Right cardiac atrium (tissue), 5 donors: Measurements from ENCODE around the gene RAPGEF4. TPM values are rescaled to one million over a fixed set of nuclear protein-coding genes. Genes with fewer than 3 reads are reported as not detected.
A peak's percentile ranks its signal among the peaks of the same experiment; 100 is the strongest.

Source experiments
- ATAC-seq, 2 donors: fragments of 200-7000 bp; cut with Tn5 transposase; one replicate each; pipeline versions ENCODE4 v1.8.0 to v1.9.1; 2020; ENCODE audit warnings: moderate library complexity in 2 of 2, mild to moderate bottlenecking in 1 of 2
- DNase-seq, 3 donors: peaks; one replicate each; pipeline ENCODE4 v3.0.0-alpha.2; 2020
- H3K27ac ChIP-seq: one replicate; pipeline ENCODE4 v1.5.1; 2013; ENCODE audit warnings: mild to moderate bottlenecking, low read length, control low read depth, moderate library complexity
- H3K27me3 ChIP-seq: one replicate; pipeline ENCODE4 v1.6.1; 2013; ENCODE audit not compliant: control insufficient read depth, insufficient read depth
- H3K4me1 ChIP-seq: one replicate; pipeline ENCODE4 v1.6.1; 2013; ENCODE audit warnings: low read length; ENCODE audit not compliant: control insufficient read depth, insufficient read depth
- H3K4me3 ChIP-seq: one replicate; pipeline ENCODE4 v1.5.1; 2013; ENCODE audit warnings: low read length, control low read depth
- H3K9me3 ChIP-seq: one replicate; pipeline ENCODE4 v1.6.1; 2013; ENCODE audit warnings: low read length; ENCODE audit not compliant: control insufficient read depth
- WGBS: extraction: QIAGEN DNeasy Blood & Tissue Kit; methylation state at CpG from one replicate; pipeline ENCODE4 v1.1.7; 2013; 5-methylcytosine and 5-hydroxymethylcytosine counted together
- intact Hi-C, 4 donors: fragments of 100-400 bp; cut with DNase I; formaldehyde crosslinking; loops; one replicate each; pipeline versions ENCODE4 v1.11.0 to v1.14.0; 2022 to 2023
- polyA plus RNA-seq: library from polyadenylated mRNA; stranded (reverse); fragments of 200-250 nt; gene quantifications from one replicate; pipeline ENCODE4 v1.2.3, GENCODE V29; 2013
- total RNA-seq, 4 donors: library from RNA; stranded (reverse); fragmentation: NEBNext Ultra II Directional; extraction: Animal tissue kit (Norgen Biotek cat#: 25700); gene quantifications; one replicate each; pipeline ENCODE4 v1.2.1, GENCODE V29; 2021
- donor health status: healthy with polysubstance abuse.
- donor health status: DM: no; HTN: yes; CAD: no.
- donor health status: DM: no; HTN: no; CAD: no.
- donor health status: DM: no; HTN: yes; CAD: no; lungs with severe emphysema.
- donor health status: DM: yes; HTN: yes; CAD: no.

The RAPGEF4 gene
- total and polyA plus RNA-seq, 5 donors: 5.9 to 11.3 (median 8.8) TPM

DNA sequence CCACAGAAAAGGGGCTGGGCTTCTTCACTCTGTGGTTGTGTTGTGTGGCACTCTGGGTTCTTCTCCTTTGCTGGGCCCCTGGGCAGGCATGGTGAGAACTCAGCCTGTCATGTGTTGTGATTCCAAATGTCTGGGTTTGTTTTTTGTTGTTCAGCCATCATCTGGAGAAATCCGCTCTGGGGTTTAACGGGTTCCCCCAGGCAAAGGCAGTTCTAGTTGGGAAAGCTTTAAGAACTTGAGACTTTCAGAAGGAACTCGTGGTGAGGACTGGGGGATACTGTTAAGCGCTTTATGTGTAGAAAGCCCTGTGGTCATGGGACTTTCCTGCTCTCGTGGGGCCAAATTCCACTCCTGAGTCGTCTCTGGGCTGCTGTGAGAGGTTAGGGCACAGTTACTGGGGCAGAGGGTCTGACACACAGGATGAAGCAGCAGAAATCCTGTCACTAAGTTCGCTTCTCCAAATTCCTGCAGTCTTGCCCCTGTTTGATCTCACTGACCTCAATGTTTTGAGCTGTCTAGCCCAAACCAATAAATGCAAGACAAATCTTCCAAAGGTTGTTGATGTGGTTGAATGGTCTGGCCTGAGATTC lies 87.7 kb downstream of the RAPGEF4 start:
- no peaks in the 10 kb centered on the region for H3K27me3 ChIP-seq
- no peak overlapping the region for H3K4me3 ChIP-seq
- DNase-seq (no peak), ATAC-seq (no peak)
- 74% methylated on average over 7 of the region's 7 CpGs for WGBS
- no peak overlapping the region for H3K27ac ChIP-seq
- no peaks in the 10 kb centered on the region for H3K4me1 ChIP-seq
- H3K9me3 ChIP-seq: no peaks in the 10 kb centered on the region
- intact Hi-C loops: loop anchor here in 1 of 4 donors (5.0 kb wide), 1 partner anchor 39 kb away; no protein-coding TSS in a partner anchor

DNA sequence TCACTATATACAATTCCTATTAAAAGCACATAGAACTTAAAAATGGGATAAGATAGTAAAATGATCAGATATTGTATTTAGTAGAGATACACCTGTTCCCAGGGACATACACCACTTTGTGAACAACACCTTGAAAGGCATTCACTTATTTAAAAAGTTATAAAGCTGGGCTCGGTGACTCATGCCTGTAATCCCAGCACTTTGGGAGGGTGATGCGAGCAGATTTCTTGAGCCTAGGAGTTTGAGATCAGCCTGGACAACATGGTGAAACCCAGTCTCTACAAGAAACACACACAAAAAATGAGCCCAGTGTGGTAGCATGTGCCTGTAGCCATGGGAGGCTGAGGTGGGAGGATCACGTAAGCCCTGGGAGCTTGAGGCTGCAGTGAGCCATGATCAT lies 90.9 kb downstream of the RAPGEF4 start:
- ATAC-seq: no peak
- no peaks in the 10 kb centered on the region for H3K9me3 ChIP-seq
- H3K27ac ChIP-seq: no peak overlapping the region
- H3K4me3 ChIP-seq: no peak overlapping the region
- WGBS: 98% methylated on average over 3 of the region's 3 CpGs
- DNase-seq: no peak
- H3K27me3 ChIP-seq: no peaks in the 10 kb centered on the region
- intact Hi-C loops: no loop called here
- no peaks in the 10 kb centered on the region for H3K4me1 ChIP-seq

- Histone ChIP-seq H3K27me3 (no peaks in the 10 kb centered on the region), H3K4me1 (no peaks in the 10 kb centered on the region), H3K9me3 (no peaks in the 10 kb centered on the region), H3K27ac (no peak overlapping the region), H3K4me3 (no peak overlapping the region)
- ATAC-seq (no peak), DNase-seq (no peak)
- intact Hi-C loops: no loop called here
- WGBS: 55% methylated on average over 7 of the region's 7 CpGs
These were observed 93.6 kb downstream of the RAPGEF4 start for GRCh38 chr2:172829229-172829628.

DNA sequence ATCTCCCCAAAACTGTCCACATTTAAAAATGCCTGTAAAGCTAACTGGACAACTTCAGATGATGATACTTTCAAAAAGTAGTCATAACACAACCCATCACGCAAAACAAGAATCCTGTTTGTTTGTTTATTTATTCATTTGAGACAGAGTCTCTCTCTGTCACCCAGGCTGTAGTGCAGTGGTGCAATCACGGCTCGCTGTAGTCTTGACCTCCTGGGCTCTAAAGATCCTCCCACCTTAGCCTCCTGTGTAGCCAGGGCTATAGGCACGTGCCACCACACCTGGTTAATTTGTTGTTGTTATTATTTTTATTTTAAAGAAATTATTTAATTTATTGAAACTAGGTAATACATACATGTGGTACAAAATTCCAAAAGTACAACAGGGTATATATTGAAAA lies 94.8 kb downstream of the RAPGEF4 start:
- WGBS: 95% methylated on average over 4 of the region's 4 CpGs
- DNase-seq (no peak), ATAC-seq (no peak)
- Histone ChIP-seq H3K9me3 (no peaks in the 10 kb centered on the region), H3K27ac (no peak overlapping the region), H3K4me1 (peaks cover 2% of the 10 kb centered on the region), H3K27me3 (no peaks in the 10 kb centered on the region), H3K4me3 (no peak overlapping the region)
- intact Hi-C loops: no loop called here

GRCh38 chr2:172833898-172834297 lies 98.3 kb downstream of the RAPGEF4 start:
- Histone ChIP-seq H3K27me3 (no peaks in the 10 kb centered on the region), H3K4me1 (peaks cover 2% of the 10 kb centered on the region), H3K27ac (no peak overlapping the region), H3K9me3 (no peaks in the 10 kb centered on the region), H3K4me3 (no peak overlapping the region)
- no peak for DNase-seq
- ATAC-seq: peak; percentile 82 to 91
- 35% methylated on average over 2 of the region's 2 CpGs for WGBS
- intact Hi-C loops: no loop called here

DNA sequence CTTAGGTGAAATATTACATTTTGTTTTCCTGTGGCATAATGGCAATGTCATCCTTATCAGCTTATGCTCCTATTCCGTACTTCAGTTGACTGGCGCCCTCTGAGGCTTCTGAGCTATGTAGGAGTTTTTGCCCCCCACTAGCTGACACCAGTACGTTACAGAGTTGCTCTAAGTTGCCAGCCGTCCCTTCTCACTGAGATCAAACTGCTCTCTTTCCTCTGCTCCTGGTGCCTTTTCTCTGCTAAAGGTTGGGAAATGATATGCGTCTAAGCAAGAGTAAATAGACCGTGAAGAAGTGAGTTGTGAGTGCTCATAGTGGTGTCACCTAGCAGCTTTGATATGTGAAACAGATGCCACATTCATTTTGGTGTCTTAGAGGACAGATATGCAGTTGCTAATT lies 99.2 kb downstream of the RAPGEF4 start:
- no peak for DNase-seq
- ATAC-seq: no peak
- WGBS: 87% methylated on average over 6 of the region's 6 CpGs
- H3K27ac ChIP-seq: peak overlapping the region; percentile 17
- H3K27me3 ChIP-seq: no peaks in the 10 kb centered on the region
- intact Hi-C loops: no loop called here
- H3K4me1 ChIP-seq: peaks cover 2% of the 10 kb centered on the region
- no peaks in the 10 kb centered on the region for H3K9me3 ChIP-seq
- no peak overlapping the region for H3K4me3 ChIP-seq

DNA sequence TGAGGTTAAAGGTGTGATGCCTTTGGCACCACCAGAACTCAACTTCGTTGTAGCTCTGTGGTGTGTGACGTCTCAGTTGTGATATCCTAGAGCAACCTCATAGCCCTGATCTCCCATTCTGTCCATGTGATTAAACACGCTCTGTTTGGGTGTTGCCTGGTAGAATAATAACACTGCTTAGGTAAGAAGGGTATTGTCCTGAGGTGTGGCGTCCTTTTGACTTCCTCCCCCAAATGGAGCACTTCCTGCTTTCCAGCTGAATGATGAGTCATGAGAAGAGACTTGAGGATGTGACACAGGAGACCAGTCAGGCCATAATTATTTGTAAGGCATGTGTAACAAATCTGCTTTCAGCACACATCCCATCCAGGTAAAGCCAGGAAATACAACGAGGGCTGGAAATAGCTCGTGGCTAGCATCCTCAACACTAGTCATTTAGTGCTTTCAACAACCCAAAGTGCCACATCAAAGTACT lies 100.7 kb downstream of the RAPGEF4 start:
- Histone ChIP-seq H3K27me3 (no peaks in the 10 kb centered on the region), H3K4me1 (peaks cover 2% of the 10 kb centered on the region), H3K9me3 (no peaks in the 10 kb centered on the region), H3K27ac (peak overlapping the region; percentile 56), H3K4me3 (no peak overlapping the region)
- DNase-seq (no peak), ATAC-seq (peak; percentile 85 to 98)
- intact Hi-C loops: no loop called here
- 58% methylated on average over 6 of the region's 6 CpGs for WGBS

- Histone ChIP-seq H3K9me3 (no peaks in the 10 kb centered on the region), H3K27ac (no peak overlapping the region), H3K4me3 (no peak overlapping the region), H3K4me1 (peaks cover 2% of the 10 kb centered on the region), H3K27me3 (no peaks in the 10 kb centered on the region)
- intact Hi-C loops: no loop called here
- DNase-seq: no peak
- no peak for ATAC-seq
These were observed 101.2 kb downstream of the RAPGEF4 start for GRCh38 chr2:172836827-172837226.

DNA sequence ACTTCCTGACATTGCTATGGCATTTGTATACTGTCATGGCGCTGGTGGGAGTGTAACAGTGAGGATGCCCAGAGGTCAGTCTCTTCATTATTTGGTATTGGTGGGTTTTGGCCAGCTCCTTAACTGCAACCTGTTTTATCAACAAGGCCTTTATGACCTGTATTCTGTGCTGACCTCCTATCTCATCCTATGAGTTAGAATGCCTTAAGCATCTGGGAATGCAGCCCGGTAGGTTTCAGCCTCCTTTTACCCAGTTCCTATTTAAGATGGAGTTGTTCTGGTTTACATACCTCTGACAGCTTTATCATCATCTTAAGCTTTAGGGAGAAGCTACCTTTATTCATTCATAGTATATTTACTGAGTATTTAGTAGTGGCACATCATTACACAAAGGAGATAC lies 103.8 kb downstream of the RAPGEF4 start:
- H3K27ac ChIP-seq: no peak overlapping the region
- ATAC-seq (no peak), DNase-seq (no peak)
- no peaks in the 10 kb centered on the region for H3K9me3 ChIP-seq
- peaks cover 9% of the 10 kb centered on the region for H3K4me1 ChIP-seq
- no peaks in the 10 kb centered on the region for H3K27me3 ChIP-seq
- WGBS: 90% methylated on average over 2 of the region's 2 CpGs
- intact Hi-C loops: no loop called here
- no peak overlapping the region for H3K4me3 ChIP-seq

DNA sequence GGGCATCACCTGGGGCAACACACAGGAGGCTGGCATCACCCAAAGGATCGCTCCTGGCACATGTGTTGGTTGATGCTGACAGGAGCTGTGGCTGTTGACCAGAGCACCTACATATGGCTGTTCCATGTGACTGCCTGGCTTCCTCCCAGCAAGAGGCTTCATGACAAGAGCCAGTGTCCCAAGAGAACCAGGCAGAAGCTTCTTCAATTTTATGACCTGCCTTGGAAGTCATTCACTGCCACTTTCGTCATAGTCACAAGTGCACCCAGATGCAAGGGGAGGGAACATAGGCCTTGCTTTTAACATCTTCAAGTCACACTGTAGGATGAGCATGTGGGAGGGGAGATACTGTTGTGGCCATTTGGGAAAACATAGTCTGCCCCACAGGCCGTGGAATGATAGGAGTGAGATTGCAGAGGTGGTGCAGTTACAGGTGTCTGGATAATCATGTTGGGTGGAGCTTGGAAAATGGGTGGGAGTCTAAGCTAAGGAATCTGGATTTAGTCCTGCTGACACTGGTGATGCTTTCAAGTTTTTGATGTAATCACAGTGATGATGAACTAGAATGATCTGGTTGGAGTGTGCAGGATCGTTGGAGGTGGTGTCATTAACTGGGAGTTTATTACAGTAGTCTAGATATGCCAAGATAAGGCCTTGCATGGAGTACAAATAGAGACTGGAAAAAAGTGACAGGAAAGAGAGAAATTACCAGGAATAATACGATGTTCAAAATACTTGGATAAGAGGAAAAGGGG lies 107.0 kb downstream of the RAPGEF4 start:
- ATAC-seq (no peak), DNase-seq (no peak)
- WGBS: 70% methylated on average over 5 of the region's 5 CpGs
- H3K9me3 ChIP-seq: no peaks in the 10 kb centered on the region
- H3K27ac ChIP-seq: no peak overlapping the region
- H3K4me3 ChIP-seq: no peak overlapping the region
- H3K4me1 ChIP-seq: peaks cover 12% of the 10 kb centered on the region
- H3K27me3 ChIP-seq: no peaks in the 10 kb centered on the region
- intact Hi-C loops: no loop called here

DNA sequence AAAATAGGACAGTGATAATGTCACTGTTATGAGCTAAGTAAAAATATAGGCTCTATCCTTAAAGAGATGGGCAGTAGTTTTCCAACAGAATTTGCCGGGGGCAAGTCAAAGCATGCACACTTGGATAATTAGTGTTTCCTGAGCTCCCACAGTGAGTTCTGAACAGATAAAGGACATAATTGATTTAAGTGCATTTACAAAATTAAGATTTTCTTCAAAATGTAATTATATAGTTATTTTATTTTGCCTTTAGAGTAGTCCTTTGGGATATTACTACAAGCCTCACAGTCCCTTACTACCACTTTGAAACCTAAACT lies 107.6 kb downstream of the RAPGEF4 start:
- Histone ChIP-seq H3K27me3 (no peaks in the 10 kb centered on the region), H3K27ac (no peak overlapping the region), H3K4me1 (peaks cover 12% of the 10 kb centered on the region), H3K9me3 (no peaks in the 10 kb centered on the region), H3K4me3 (no peak overlapping the region)
- ATAC-seq (no peak), DNase-seq (no peak)
- intact Hi-C loops: no loop called here
- WGBS: 96% methylated on average over 1 of the region's 1 CpG
